Eye (tissue), 1 donor: ENCODE data around the gene BAD.

ENCODE experiments used
- DNase-seq: peaks from one replicate; pipeline ENCODE4 v3.0.0-alpha.2; 2015

BAD gene

GRCh38 chr11:64227405-64227956 lies 57.0 kb downstream of the BAD start:
- DNase-seq = no peak

- DNase-seq = no peak
These were observed 57.9 kb downstream of the BAD start for GRCh38 chr11:64226507-64227051.

DNA sequence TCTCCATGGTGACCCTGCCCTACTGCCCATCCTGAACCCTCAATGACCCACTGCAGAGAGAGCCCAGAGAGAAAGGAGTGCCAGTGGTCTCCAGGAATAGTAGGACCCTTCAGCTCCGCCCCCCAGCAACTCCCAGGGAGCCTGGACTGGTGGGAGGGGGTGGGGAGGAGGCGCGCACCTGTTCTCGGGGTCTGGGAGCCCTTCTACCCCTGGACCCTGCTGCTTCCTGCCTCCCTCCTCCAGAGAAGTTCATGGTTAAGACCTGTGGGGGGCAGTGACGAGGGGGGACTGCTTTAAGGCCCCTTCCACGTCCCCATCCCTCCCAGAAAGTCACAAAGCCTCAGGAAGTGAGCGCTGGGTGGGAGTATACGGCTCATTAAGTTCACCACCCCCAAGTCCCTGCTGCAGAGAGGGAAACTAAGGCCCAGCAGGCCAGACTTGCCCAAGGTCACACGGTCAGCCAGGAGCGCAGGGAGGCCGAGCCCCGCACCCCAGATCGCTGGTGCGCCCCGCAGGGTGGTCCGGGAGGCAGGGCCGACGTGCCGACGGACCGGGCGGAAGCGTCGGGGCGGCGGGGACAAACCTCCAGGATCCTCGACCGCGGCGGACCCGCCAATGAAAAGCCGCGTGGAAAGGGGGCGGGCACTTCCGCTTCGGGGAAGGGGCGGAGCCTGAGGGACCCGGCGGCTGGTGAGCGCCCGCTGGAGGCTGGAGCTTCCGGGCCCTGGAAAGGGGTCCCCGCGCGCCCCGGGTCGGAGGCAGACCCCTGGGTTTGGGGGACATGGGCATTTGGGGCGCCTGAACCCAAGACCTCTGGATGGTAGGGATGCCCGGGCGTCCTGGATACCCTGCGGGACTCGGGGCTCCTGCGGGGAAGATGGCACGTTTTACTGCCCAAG lies 58.6 kb downstream of the BAD start, which contains the start of the genes NUDT22 and TRPT1:
TSS of gene NUDT22 (plus strand) at position 667 of the 899 bp plus-strand sequence. CDS start 379 bp downstream, outside the sequence.
TSS of gene TRPT1 (minus strand) at position 579 of the 899 bp plus-strand sequence. CDS start at position 253, 326 bp downstream.
- DNase-seq = peak; percentile 95

DNA sequence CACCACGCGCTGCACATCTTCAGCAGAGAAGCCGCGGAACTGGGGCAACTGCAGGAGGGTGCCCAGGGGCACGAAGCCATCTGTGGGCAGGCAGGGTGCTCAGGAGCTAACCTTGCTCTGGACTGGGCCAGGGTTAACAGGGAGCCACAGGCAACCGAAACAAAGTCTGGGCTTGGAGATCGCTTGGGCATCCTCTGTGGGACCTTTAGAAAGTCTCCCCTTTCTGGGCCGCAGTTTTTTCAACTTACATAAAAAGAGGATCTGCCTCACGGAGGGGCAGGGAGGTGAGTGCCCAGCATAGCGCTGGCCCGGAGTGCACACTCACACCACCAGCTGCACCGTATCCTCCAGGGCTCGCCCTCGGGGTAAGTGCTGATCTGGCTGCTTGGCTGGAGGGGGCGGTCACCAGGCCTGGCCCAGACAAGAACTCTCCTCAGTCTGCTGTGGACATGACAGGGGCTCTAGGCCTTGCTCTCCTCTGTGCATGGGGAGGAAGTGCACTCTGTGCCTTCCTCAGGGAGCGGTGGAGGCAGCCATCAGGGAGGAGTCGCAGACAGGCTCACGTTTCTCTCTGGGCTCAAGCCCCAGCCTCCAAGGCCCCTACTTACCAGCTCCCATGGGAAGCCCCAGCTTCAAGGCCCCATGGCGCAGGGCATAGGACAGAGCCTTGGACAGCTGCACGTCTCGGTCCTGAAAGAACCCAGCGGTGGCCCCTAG lies 59.4 kb downstream of the BAD start:
- DNase-seq = no peak

DNA sequence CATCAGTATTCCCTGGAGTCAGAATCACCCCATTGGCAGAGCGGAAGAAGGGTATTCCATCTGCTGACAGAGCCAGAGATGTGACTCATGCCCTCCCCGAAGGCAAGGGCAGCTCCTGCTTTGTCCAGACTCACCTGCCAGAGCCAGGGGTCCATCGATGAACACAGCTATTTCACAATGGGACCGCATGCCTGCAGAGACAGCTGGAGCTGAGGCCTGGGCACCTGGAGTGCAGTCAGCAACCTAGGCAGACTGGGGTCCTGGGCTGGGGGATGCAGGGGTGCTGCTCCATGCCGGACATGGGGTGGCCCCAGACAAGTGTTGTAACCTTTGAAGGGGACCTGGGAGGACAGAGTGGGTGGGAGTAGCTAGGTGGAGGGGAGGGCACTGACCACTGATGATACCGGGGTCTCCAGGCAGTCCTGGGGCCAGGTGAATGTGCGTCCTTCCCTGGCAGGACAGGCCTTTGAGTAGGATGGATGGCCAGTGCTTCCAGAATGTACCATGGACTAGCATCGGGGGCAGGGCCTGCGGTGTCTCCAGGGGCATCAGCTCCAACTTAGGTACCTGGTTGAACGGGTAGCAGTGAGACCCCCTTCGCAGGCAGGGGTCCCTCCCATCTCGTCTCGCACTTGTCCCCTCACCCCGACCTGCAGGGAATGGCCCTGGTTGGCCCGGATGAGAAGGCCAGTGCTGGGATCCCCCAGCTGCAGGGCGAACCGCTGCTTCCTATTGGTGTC lies 60.1 kb downstream of the BAD start:
- DNase-seq = no peak

GRCh38 chr11:64223001-64223651 lies 61.3 kb downstream of the BAD start:
- no peak for DNase-seq

DNA sequence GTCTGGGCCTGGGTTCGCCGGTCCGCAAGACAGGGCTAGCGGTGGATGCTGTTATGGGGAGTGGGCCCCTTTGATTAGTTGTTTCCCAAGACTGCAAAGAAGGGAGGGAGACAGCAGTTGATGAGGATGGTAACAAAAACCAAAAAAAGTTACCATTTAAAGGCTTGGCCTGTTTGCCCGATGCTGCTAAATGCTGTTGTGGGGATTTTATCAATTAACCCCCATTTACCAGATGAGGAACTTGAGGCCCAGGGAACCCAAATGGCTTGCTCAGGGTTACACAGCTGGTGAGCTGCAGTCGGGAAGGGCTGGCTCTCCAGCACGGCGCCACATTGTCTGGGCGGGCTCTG lies 61.8 kb downstream of the BAD start:
- DNase-seq = no peak

DNA sequence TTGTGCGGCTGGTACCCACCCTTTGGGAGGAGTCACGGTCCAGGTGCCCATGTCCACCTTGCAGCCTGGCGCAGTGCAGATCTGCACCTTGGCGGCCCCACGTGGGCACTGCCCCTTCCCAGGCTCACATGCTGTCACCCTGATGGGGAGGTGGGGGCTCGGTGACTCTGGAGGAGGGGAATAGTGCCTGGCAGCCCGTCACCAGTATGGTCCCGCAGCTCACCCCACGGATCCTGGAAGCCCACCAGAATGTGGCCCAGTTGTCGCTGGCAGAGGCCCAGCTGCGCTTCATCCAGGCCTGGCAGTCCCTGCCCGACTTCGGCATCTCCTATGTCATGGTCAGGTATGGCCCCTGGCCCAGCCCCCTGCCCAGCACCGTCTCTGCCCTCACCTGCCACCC lies 63.7 kb downstream of the BAD start:
- no peak for DNase-seq

DNA sequence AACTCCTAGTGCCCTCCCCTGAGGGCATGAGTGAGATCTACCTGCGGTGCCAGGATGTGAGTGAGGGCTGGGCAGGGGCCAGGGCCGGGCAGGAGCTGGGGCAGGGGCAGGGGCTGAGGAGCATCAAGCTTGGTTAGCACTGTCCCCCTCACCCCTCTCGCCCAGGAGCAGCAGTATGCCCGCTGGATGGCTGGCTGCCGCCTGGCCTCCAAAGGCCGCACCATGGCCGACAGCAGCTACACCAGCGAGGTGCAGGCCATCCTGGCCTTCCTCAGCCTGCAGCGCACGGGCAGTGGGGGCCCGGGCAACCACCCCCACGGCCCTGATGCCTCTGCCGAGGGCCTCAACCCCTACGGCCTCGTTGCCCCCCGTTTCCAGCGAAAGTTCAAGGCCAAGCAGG lies 64.2 kb downstream of the BAD start:
- no peak for DNase-seq
